ENCODE measurements around the gene SEC14L3. TPM values are rescaled to one million over a fixed set of nuclear protein-coding genes. Genes with fewer than 3 reads are reported as not detected.

Gene SEC14L3
- total RNA-seq (2014; rRNA removed; shearing (Covaris generic)), result not detected in 2 replicates

- H3K4me3 ChIP-seq (ENCODE audit: insufficient read depth, low read depth, low read length), result no peak within 1 kb of the TSS
- no peak for DNase-seq
- H3K27me3 ChIP-seq (ENCODE audit: control insufficient read depth, insufficient read depth, low read length), result no peaks in the 10 kb centered on the region
- H3K36me3 ChIP-seq (replicated peaks; ENCODE audit: control insufficient read depth, insufficient read depth, low read length), result no peaks in the 10 kb centered on the region
Measured at GRCh38 chr22:30471616-30472318, at the start of gene SEC14L3. Gene SEC14L3 (minus strand): TSS chr22:30472017. CDS start chr22:30471958, 59 bp downstream.

GRCh38 chr22:30519842-30520425 is 48.1 kb upstream of the SEC14L3 start:
- DNase-seq, result no peak
- Histone ChIP-seq H3K4me3 (ENCODE audit: insufficient read depth, low read depth, low read length) (no peak overlapping the region), H3K27me3 (ENCODE audit: control insufficient read depth, insufficient read depth, low read length) (no peaks in the 10 kb centered on the region)

GRCh38 chr22:30516731-30517130 is 44.9 kb upstream of the SEC14L3 start:
- Histone ChIP-seq H3K36me3 (replicated peaks; ENCODE audit: control insufficient read depth, insufficient read depth, low read length) (no peaks in the 10 kb centered on the region), H3K4me3 (ENCODE audit: insufficient read depth, low read depth, low read length) (no peak overlapping the region), H3K27me3 (ENCODE audit: control insufficient read depth, insufficient read depth, low read length) (no peaks in the 10 kb centered on the region)
- DNase-seq, result no peak

More at GRCh38 chr22:30519842-30520425, 48.1 kb upstream of the SEC14L3 start:
- no peaks in the 10 kb centered on the region for H3K36me3 ChIP-seq (replicated peaks; ENCODE audit: control insufficient read depth, insufficient read depth, low read length)

- Histone ChIP-seq H3K27me3 (ENCODE audit: control insufficient read depth, insufficient read depth, low read length) (no peaks in the 10 kb centered on the region), H3K36me3 (replicated peaks; ENCODE audit: control insufficient read depth, insufficient read depth, low read length) (no peaks in the 10 kb centered on the region), H3K4me3 (ENCODE audit: insufficient read depth, low read depth, low read length) (no peak overlapping the region)
- no peak for DNase-seq
Measured at GRCh38 chr22:30516273-30516672, 44.5 kb upstream of the SEC14L3 start.

- DNase-seq, result no peak
- H3K4me3 ChIP-seq (ENCODE audit: insufficient read depth, low read depth, low read length), result no peak overlapping the region
- H3K36me3 ChIP-seq (replicated peaks; ENCODE audit: control insufficient read depth, insufficient read depth, low read length), result no peaks in the 10 kb centered on the region
- no peaks in the 10 kb centered on the region for H3K27me3 ChIP-seq (ENCODE audit: control insufficient read depth, insufficient read depth, low read length)
Measured at GRCh38 chr22:30514252-30514651, 42.4 kb upstream of the SEC14L3 start.

GRCh38 chr22:30513462-30513861 is 41.6 kb upstream of the SEC14L3 start:
- no peaks in the 10 kb centered on the region for H3K36me3 ChIP-seq (replicated peaks; ENCODE audit: control insufficient read depth, insufficient read depth, low read length)
- no peak for DNase-seq
- no peaks in the 10 kb centered on the region for H3K27me3 ChIP-seq (ENCODE audit: control insufficient read depth, insufficient read depth, low read length)
- no peak overlapping the region for H3K4me3 ChIP-seq (ENCODE audit: insufficient read depth, low read depth, low read length)

- no peaks in the 10 kb centered on the region for H3K27me3 ChIP-seq (ENCODE audit: control insufficient read depth, insufficient read depth, low read length)
Measured at GRCh38 chr22:30511911-30512310, 40.1 kb upstream of the SEC14L3 start.

GRCh38 chr22:30511109-30511508 is 39.3 kb upstream of the SEC14L3 start:
- Histone ChIP-seq H3K36me3 (replicated peaks; ENCODE audit: control insufficient read depth, insufficient read depth, low read length) (no peaks in the 10 kb centered on the region), H3K4me3 (ENCODE audit: insufficient read depth, low read depth, low read length) (no peak overlapping the region), H3K27me3 (ENCODE audit: control insufficient read depth, insufficient read depth, low read length) (no peaks in the 10 kb centered on the region)
- DNase-seq, result no peak

More at GRCh38 chr22:30511911-30512310, 40.1 kb upstream of the SEC14L3 start:
- no peak overlapping the region for H3K4me3 ChIP-seq (ENCODE audit: insufficient read depth, low read depth, low read length)
- no peaks in the 10 kb centered on the region for H3K36me3 ChIP-seq (replicated peaks; ENCODE audit: control insufficient read depth, insufficient read depth, low read length)
- DNase-seq, result no peak

- H3K27me3 ChIP-seq (ENCODE audit: control insufficient read depth, insufficient read depth, low read length), result no peaks in the 10 kb centered on the region
- no peak for DNase-seq
- H3K4me3 ChIP-seq (ENCODE audit: insufficient read depth, low read depth, low read length), result no peak overlapping the region
- no peaks in the 10 kb centered on the region for H3K36me3 ChIP-seq (replicated peaks; ENCODE audit: control insufficient read depth, insufficient read depth, low read length)
Measured at GRCh38 chr22:30508216-30508615, 36.4 kb upstream of the SEC14L3 start.

- DNase-seq, result no peak
- no peaks in the 10 kb centered on the region for H3K36me3 ChIP-seq (replicated peaks; ENCODE audit: control insufficient read depth, insufficient read depth, low read length)
- no peaks in the 10 kb centered on the region for H3K27me3 ChIP-seq (ENCODE audit: control insufficient read depth, insufficient read depth, low read length)
- H3K4me3 ChIP-seq (ENCODE audit: insufficient read depth, low read depth, low read length), result no peak overlapping the region
Measured at GRCh38 chr22:30507670-30508069, 35.9 kb upstream of the SEC14L3 start.

- no peak for DNase-seq
Measured at GRCh38 chr22:30506507-30506968, 34.7 kb upstream of the SEC14L3 start.

GRCh38 chr22:30503551-30503950 is 31.7 kb upstream of the SEC14L3 start:
- no peak for DNase-seq
- no peaks in the 10 kb centered on the region for H3K36me3 ChIP-seq (replicated peaks; ENCODE audit: control insufficient read depth, insufficient read depth, low read length)
- no peak overlapping the region for H3K4me3 ChIP-seq (ENCODE audit: insufficient read depth, low read depth, low read length)
- H3K27me3 ChIP-seq (ENCODE audit: control insufficient read depth, insufficient read depth, low read length), result no peaks in the 10 kb centered on the region

More at GRCh38 chr22:30506507-30506968, 34.7 kb upstream of the SEC14L3 start:
- no peak overlapping the region for H3K4me3 ChIP-seq (ENCODE audit: insufficient read depth, low read depth, low read length)
- H3K36me3 ChIP-seq (replicated peaks; ENCODE audit: control insufficient read depth, insufficient read depth, low read length), result no peaks in the 10 kb centered on the region
- H3K27me3 ChIP-seq (ENCODE audit: control insufficient read depth, insufficient read depth, low read length), result no peaks in the 10 kb centered on the region

- no peaks in the 10 kb centered on the region for H3K27me3 ChIP-seq (ENCODE audit: control insufficient read depth, insufficient read depth, low read length)
- DNase-seq, result no peak
- no peaks in the 10 kb centered on the region for H3K36me3 ChIP-seq (replicated peaks; ENCODE audit: control insufficient read depth, insufficient read depth, low read length)
- no peak overlapping the region for H3K4me3 ChIP-seq (ENCODE audit: insufficient read depth, low read depth, low read length)
Measured at GRCh38 chr22:30502911-30503310, 31.1 kb upstream of the SEC14L3 start.

- H3K36me3 ChIP-seq (replicated peaks; ENCODE audit: control insufficient read depth, insufficient read depth, low read length), result no peaks in the 10 kb centered on the region
- no peak overlapping the region for H3K4me3 ChIP-seq (ENCODE audit: insufficient read depth, low read depth, low read length)
- no peak for DNase-seq
- H3K27me3 ChIP-seq (ENCODE audit: control insufficient read depth, insufficient read depth, low read length), result no peaks in the 10 kb centered on the region
Measured at GRCh38 chr22:30502153-30502552, 30.3 kb upstream of the SEC14L3 start.

- H3K27me3 ChIP-seq (ENCODE audit: control insufficient read depth, insufficient read depth, low read length), result no peaks in the 10 kb centered on the region
- H3K36me3 ChIP-seq (replicated peaks; ENCODE audit: control insufficient read depth, insufficient read depth, low read length), result no peaks in the 10 kb centered on the region
- DNase-seq, result no peak
- H3K4me3 ChIP-seq (ENCODE audit: insufficient read depth, low read depth, low read length), result no peak overlapping the region
Measured at GRCh38 chr22:30500628-30501027, 28.8 kb upstream of the SEC14L3 start.

Data from H7 (cell line).